ENCODE data around the gene NXPE3.

DNA sequence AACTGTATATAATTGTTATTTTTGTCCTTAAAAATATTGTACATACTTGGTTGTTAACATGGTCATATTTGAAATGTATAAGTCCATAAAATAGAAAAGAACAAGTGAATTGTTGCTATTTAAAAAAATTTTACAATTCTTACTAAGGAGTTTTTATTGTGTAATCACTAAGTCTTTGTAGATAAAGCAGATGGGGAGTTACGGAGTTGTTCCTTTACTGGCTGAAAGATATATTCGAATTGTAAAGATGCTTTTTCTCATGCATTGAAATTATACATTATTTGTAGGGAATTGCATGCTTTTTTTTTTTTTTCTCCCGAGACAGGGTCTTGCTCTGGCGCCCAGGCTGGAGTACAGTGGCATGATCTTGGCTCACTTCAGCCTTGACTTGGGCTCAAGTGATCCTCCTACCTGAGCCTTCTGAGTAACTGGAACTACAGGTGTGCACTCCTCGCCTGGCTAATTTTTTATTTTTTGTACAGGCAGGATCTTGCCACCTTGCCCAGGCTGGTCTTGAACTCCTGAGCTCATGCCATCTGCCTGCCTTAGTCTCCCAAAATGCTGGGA is 81.0 kb downstream of the NXPE3 start:
- TF ChIP-seq, protein P1, sequence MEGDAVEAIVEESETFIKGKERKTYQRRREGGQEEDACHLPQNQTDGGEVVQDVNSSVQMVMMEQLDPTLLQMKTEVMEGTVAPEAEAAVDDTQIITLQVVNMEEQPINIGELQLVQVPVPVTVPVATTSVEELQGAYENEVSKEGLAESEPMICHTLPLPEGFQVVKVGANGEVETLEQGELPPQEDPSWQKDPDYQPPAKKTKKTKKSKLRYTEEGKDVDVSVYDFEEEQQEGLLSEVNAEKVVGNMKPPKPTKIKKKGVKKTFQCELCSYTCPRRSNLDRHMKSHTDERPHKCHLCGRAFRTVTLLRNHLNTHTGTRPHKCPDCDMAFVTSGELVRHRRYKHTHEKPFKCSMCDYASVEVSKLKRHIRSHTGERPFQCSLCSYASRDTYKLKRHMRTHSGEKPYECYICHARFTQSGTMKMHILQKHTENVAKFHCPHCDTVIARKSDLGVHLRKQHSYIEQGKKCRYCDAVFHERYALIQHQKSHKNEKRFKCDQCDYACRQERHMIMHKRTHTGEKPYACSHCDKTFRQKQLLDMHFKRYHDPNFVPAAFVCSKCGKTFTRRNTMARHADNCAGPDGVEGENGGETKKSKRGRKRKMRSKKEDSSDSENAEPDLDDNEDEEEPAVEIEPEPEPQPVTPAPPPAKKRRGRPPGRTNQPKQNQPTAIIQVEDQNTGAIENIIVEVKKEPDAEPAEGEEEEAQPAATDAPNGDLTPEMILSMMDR (conservative IDR thresholded peaks at IDR 0.05; ENCODE audit: low read depth, low read length) = no peak
- TF ChIP-seq EZH2 (IDR thresholded peaks at IDR 0.05; ENCODE audit: borderline replicate concordance, low read depth, low read length, poor library complexity, severe bottlenecking) = no peak

Measured in A673 (cell line).